Fibroblast of villous mesenchyme (primary cell): Measurements from ENCODE around the gene HADHA. TPM values are rescaled to one million over a fixed set of nuclear protein-coding genes. Genes with fewer than 3 reads are reported as not detected.

ENCODE experiments used
- DNase-seq: peaks from one replicate; pipeline ENCODE4 v3.0.0-alpha.2; 2010; ENCODE audit warnings: low read depth
- H3K4me3 ChIP-seq: 2 replicates; pipeline ENCODE4 v1.5.1; 2011; ENCODE audit warnings: low read depth, mild to moderate bottlenecking, low read length
- CTCF ChIP-seq: IDR thresholded peaks from 2 replicates; pipeline ENCODE4 v1.5.1; 2012; ENCODE audit warnings: low read depth, mild to moderate bottlenecking, low read length; ENCODE audit not compliant: insufficient read depth
- total RNA-seq: library from RNA; depleted of rRNA; stranded (reverse); fragments of >200 nt; gene quantifications from 2 replicates; pipeline ENCODE4 v1.2.3, GENCODE V29; 2012

HADHA gene
- total RNA-seq, 1 donor = 122 TPM

GRCh38 chr2:26182887-26183630, 61.4 kb downstream of the HADHA start:
- DNase-seq = no peak
- no peak for TF ChIP-seq CTCF
- no peak overlapping the region for H3K4me3 ChIP-seq

GRCh38 chr2:26182441-26182840, 62.0 kb downstream of the HADHA start:
- no peak for DNase-seq
- H3K4me3 ChIP-seq = no peak overlapping the region
- no peak for TF ChIP-seq CTCF

- no peak for TF ChIP-seq CTCF
- DNase-seq = no peak
- H3K4me3 ChIP-seq = peak overlapping the region; percentile 62
These were observed 65.0 kb downstream of the HADHA start for GRCh38 chr2:26179446-26179913.

GRCh38 chr2:26178746-26179436, 65.5 kb downstream of the HADHA start:
- peak; percentile 32 for DNase-seq
- peak overlapping the region; percentile 62 for H3K4me3 ChIP-seq
- no peak for TF ChIP-seq CTCF

GRCh38 chr2:26178246-26178645, 66.2 kb downstream of the HADHA start:
- no peak for DNase-seq
- H3K4me3 ChIP-seq = peak overlapping the region; percentile 62
- TF ChIP-seq CTCF = no peak

- no peak for DNase-seq
- TF ChIP-seq CTCF = no peak
These were observed 67.3 kb downstream of the HADHA start for GRCh38 chr2:26177122-26177521.

More at GRCh38 chr2:26177122-26177521, 67.3 kb downstream of the HADHA start:
- no peak overlapping the region for H3K4me3 ChIP-seq
